HG03439 (cell line): ENCODE results near the gene TTC3.
"Not testable (repeated sequence)": the region's sequence is repeated elsewhere in the genome, so short reads cannot be mapped to it uniquely, and the experiment has no call there.

Source experiments
- ATAC-seq: cut with Tn5 transposase; IDR thresholded peaks from one replicate; pipeline ENCODE4 v1.9.1; 2021; ENCODE audit warnings: mild to moderate bottlenecking, moderate library complexity; ENCODE audit not compliant: unreplicated experiment

Gene TTC3

GRCh38 chr21:37219761-37220432, 146.8 kb downstream of the TTC3 start:
- no peak for ATAC-seq

GRCh38 chr21:37220433-37220980, 147.5 kb downstream of the TTC3 start:
- peak; percentile 40 for ATAC-seq

GRCh38 chr21:37220981-37221664, 148.1 kb downstream of the TTC3 start:
- peak; percentile 90 for ATAC-seq

- not testable (repeated sequence) for ATAC-seq
Measured at GRCh38 chr21:37222248-37222647, 149.2 kb downstream of the TTC3 start.

- ATAC-seq: no peak
Measured at GRCh38 chr21:37223804-37224345, 150.8 kb downstream of the TTC3 start.

GRCh38 chr21:37224861-37225839, 152.1 kb downstream of the TTC3 start:
- ATAC-seq: no peak

GRCh38 chr21:37226041-37226920, 153.2 kb downstream of the TTC3 start:
- no peak for ATAC-seq

- ATAC-seq: no peak
Measured at GRCh38 chr21:37227071-37228002, 154.3 kb downstream of the TTC3 start.

- no peak for ATAC-seq
Measured at GRCh38 chr21:37228003-37228400, 154.9 kb downstream of the TTC3 start.

GRCh38 chr21:37230632-37231248, 157.7 kb downstream of the TTC3 start:
- ATAC-seq: no peak

- no peak for ATAC-seq
Measured at GRCh38 chr21:37231249-37231645, 158.2 kb downstream of the TTC3 start.

GRCh38 chr21:37231671-37232070, 158.6 kb downstream of the TTC3 start:
- ATAC-seq: no peak

- ATAC-seq: peak; percentile 61
Measured at GRCh38 chr21:37232274-37233018, 159.4 kb downstream of the TTC3 start.

GRCh38 chr21:37233551-37234146, 160.6 kb downstream of the TTC3 start:
- ATAC-seq: no peak

- ATAC-seq: no peak
Measured at GRCh38 chr21:37237346-37237745, 164.3 kb downstream of the TTC3 start.

- no peak for ATAC-seq
Measured at GRCh38 chr21:37237764-37238163, 164.7 kb downstream of the TTC3 start.

- ATAC-seq: no peak
Measured at GRCh38 chr21:37240978-37241377, 167.9 kb downstream of the TTC3 start.
